ENCODE measurements around the gene IFNLR1. TPM values are rescaled to one million over a fixed set of nuclear protein-coding genes. Genes with fewer than 3 reads are reported as not detected.

IFNLR1 gene
- total and polyA plus RNA-seq, 8 donors: 2.5 to 5.9 (median 4.1) TPM

- no peak overlapping the region for H3K4me3 ChIP-seq
- no peak overlapping the region for H3K27ac ChIP-seq
- H3K36me3 ChIP-seq: no peaks in the 10 kb centered on the region
- H3K9me3 ChIP-seq: no peaks in the 10 kb centered on the region
- no peak for DNase-seq
- TF ChIP-seq CTCF (IDR thresholded peaks at IDR 0.05): no peak
- intact Hi-C loops (cut with DNase I): no loop called here
- H3K4me1 ChIP-seq: peaks cover 0 to 6% of the 10 kb centered on the region in 2 donors
- no peak for ATAC-seq
- peaks cover 0 to 31% of the 10 kb centered on the region in 2 donors for H3K27me3 ChIP-seq
Measured at GRCh38 chr1:24109166-24109483, 78.0 kb downstream of the IFNLR1 start.

DNA sequence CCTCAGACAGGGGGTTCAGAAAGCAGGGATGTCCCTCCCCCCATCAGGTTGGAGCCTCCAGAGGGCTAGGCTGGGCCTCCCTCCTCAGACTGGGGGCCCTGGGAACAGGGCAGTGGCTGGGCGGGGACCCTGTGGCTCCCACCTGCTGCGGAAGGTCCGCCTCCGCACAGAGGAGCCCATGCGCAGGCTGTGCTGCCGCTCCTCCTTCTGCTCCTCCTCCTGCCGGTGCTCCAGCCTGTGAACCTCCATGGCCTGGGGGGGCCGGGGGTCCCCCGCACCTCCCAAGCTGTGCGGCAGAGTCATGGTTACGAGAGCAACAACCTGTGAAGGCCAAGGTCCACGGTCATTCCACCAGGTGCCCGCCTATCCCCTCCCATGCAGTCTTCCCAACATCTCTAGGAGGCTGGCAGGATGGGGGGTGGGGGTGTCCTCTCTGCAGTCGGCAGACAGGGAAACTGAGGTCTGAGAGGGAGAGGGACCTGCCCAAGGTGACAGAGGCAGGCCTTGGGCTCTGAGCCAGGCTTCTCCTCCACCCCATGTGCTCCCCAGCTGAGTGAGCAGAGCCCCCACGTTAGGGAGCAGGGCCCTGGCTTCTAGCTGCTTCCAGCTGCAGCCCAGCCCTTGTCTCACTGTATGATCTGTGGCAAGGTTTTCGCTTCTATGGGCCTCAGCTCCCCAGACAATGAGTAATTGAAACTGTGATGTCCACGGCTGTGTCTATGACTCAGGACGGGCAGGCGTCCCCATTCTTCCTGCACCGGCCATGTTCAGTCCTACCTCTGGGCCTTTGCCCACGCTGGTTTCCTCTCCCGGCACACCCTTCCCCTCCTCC, 78.5 kb downstream of the IFNLR1 start:
- DNase-seq: no peak
- ATAC-seq: peak; percentile 10
- no peak for TF ChIP-seq CTCF (IDR thresholded peaks at IDR 0.05)
- no peaks in the 10 kb centered on the region for H3K36me3 ChIP-seq
- H3K27me3 ChIP-seq: peaks cover 0 to 25% of the 10 kb centered on the region in 2 donors
- no peak overlapping the region for H3K4me3 ChIP-seq
- H3K9me3 ChIP-seq: no peaks in the 10 kb centered on the region
- intact Hi-C loops (cut with DNase I): no loop called here
- no peak overlapping the region for H3K27ac ChIP-seq
- H3K4me1 ChIP-seq: peaks cover 0 to 6% of the 10 kb centered on the region in 2 donors

DNA sequence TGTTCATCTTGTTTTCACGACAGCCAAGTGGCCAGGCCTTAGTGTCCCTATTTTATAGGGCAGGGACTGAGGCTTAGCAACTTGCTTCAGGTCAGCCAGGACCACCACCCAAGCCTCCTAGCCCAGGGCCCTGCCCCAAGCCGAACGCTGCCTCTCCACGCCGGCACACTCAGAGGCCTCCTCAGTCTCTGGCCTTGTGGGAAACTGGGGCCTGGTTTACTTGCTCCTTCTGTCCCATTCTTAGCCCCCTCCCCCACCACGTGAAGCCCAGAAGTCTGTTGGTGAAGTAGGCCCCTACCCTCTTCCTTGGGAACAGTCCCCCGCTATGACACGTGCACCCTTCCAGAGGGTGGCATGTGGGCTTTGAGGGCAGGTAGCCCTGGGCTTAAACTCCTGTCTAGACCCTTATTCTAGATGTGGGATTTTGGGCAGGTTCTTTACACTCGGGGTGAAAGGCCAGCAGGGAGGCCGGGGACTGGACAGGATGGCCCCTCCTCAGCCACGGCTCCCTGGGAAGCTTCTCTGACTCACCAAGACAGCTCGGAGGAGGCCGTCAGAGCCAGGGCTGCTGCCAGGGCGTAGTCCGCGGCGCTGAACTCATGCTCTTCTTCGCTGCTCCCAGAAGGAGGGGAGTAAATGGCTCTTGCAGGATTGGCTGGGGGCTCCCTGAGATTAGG, 79.5 kb downstream of the IFNLR1 start:
- Histone ChIP-seq H3K36me3 (no peaks in the 10 kb centered on the region), H3K27ac (no peak overlapping the region), H3K27me3 (peaks cover 0 to 19% of the 10 kb centered on the region in 2 donors), H3K4me1 (peaks cover 0 to 6% of the 10 kb centered on the region in 2 donors), H3K4me3 (no peak overlapping the region), H3K9me3 (no peaks in the 10 kb centered on the region)
- DNase-seq (no peak), ATAC-seq (no peak)
- intact Hi-C loops (cut with DNase I): no loop called here
- TF ChIP-seq CTCF (IDR thresholded peaks at IDR 0.05): no peak

GRCh38 chr1:24105368-24106160, 81.5 kb downstream of the IFNLR1 start:
- DNase-seq: no peak
- no peak for TF ChIP-seq CTCF (IDR thresholded peaks at IDR 0.05)
- Histone ChIP-seq H3K27me3 (no peaks in the 10 kb centered on the region), H3K36me3 (no peaks in the 10 kb centered on the region), H3K27ac (no peak overlapping the region), H3K9me3 (no peaks in the 10 kb centered on the region), H3K4me1 (no peaks in the 10 kb centered on the region), H3K4me3 (no peak overlapping the region)
- intact Hi-C loops (cut with DNase I): no loop called here
- ATAC-seq: no peak

DNA sequence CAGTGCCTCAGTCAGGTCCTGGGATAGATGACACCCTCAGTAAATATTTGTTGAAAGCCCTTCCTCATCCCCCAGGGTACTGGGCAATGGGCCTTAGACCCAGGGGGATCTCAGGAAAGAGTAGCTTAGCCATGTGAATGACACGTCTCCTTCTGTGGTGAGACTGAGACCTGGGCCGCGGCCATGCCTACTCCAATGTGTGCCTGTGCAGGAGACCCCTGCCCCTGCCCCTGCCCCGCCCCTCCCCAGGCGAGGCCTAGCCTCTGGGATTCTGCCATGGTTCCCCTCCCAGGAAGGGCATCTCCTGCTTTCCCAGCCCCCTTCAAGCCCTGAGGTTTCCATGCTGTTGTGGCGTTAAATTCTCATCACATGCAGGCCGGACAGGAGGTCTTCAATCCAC, 82.2 kb downstream of the IFNLR1 start:
- Histone ChIP-seq H3K4me3 (no peak overlapping the region), H3K4me1 (no peaks in the 10 kb centered on the region), H3K36me3 (no peaks in the 10 kb centered on the region), H3K27me3 (no peaks in the 10 kb centered on the region), H3K27ac (no peak overlapping the region), H3K9me3 (no peaks in the 10 kb centered on the region)
- TF ChIP-seq CTCF (IDR thresholded peaks at IDR 0.05): no peak
- ATAC-seq (no peak), DNase-seq (no peak)
- intact Hi-C loops (cut with DNase I): no loop called here
